ENCODE results near the gene PNLDC1.

DNA sequence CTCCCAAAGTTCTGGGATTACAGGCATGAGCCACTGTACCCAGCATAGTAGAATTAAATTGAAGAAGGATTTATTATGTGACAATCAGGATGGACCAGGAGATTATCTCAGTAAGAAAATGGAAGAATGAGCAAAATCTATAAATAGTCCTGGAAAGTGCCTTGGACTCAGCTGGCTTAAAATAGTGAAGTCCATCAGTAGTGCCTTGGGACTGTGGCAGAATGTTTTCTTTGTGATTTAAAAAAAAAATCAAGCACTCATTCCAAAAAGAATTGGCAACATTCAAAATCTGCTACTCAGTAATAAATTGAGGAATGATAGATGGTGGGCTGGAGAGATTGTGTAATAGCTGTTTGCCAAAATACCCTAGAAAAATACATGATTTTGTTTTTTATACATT, 53.7 kb downstream of the PNLDC1 start:
- TF ChIP-seq, protein P1, sequence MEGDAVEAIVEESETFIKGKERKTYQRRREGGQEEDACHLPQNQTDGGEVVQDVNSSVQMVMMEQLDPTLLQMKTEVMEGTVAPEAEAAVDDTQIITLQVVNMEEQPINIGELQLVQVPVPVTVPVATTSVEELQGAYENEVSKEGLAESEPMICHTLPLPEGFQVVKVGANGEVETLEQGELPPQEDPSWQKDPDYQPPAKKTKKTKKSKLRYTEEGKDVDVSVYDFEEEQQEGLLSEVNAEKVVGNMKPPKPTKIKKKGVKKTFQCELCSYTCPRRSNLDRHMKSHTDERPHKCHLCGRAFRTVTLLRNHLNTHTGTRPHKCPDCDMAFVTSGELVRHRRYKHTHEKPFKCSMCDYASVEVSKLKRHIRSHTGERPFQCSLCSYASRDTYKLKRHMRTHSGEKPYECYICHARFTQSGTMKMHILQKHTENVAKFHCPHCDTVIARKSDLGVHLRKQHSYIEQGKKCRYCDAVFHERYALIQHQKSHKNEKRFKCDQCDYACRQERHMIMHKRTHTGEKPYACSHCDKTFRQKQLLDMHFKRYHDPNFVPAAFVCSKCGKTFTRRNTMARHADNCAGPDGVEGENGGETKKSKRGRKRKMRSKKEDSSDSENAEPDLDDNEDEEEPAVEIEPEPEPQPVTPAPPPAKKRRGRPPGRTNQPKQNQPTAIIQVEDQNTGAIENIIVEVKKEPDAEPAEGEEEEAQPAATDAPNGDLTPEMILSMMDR (IDR thresholded peaks at IDR 0.05) = no peak
- TF ChIP-seq POLR2AphosphoS5 (IDR thresholded peaks at IDR 0.05) = no peak

Measured in sigmoid colon (tissue), 4 donors.